Measurements from ENCODE around the gene CDH6. TPM values are rescaled to one million over a fixed set of nuclear protein-coding genes. Genes with fewer than 3 reads are reported as not detected.
"Not testable (repeated sequence)": the region's sequence is repeated elsewhere in the genome, so short reads cannot be mapped to it uniquely, and the experiment has no call there.

CDH6 gene
- total RNA-seq, 1 donor from 2014 or later, result not detected

- intact Hi-C loops (cut with micrococcal nuclease), result no loop called here
These were observed 131.4 kb downstream of the CDH6 start for GRCh38 chr5:31324842-31325241.

- intact Hi-C loops (cut with micrococcal nuclease), result no loop called here
These were observed 134.7 kb downstream of the CDH6 start for GRCh38 chr5:31328040-31328733.

GRCh38 chr5:31329715-31330114, 136.2 kb downstream of the CDH6 start:
- intact Hi-C loops (cut with micrococcal nuclease), result no loop called here

GRCh38 chr5:31332160-31332559, 138.7 kb downstream of the CDH6 start:
- intact Hi-C loops (cut with micrococcal nuclease), result no loop called here

GRCh38 chr5:31333475-31333874, 140.0 kb downstream of the CDH6 start:
- intact Hi-C loops (cut with micrococcal nuclease), result no loop called here

- intact Hi-C loops (cut with micrococcal nuclease), result no loop called here
These were observed 140.8 kb downstream of the CDH6 start for GRCh38 chr5:31334061-31334860.

GRCh38 chr5:31335456-31335855, 142.0 kb downstream of the CDH6 start:
- intact Hi-C loops (cut with micrococcal nuclease), result no loop called here

- intact Hi-C loops (cut with micrococcal nuclease), result no loop called here
These were observed 150.5 kb downstream of the CDH6 start for GRCh38 chr5:31343946-31344345.

GRCh38 chr5:31346896-31347551, 153.5 kb downstream of the CDH6 start:
- intact Hi-C loops (cut with micrococcal nuclease), result no loop called here

GRCh38 chr5:31347552-31347905, 154.0 kb downstream of the CDH6 start:
- intact Hi-C loops (cut with micrococcal nuclease), result no loop called here

- intact Hi-C loops (cut with micrococcal nuclease), result no loop called here
These were observed 156.9 kb downstream of the CDH6 start for GRCh38 chr5:31350395-31350794.

- intact Hi-C loops (cut with micrococcal nuclease), result no loop called here
These were observed 161.9 kb downstream of the CDH6 start for GRCh38 chr5:31355337-31355736.

- intact Hi-C loops (cut with micrococcal nuclease), result no loop called here
These were observed 163.6 kb downstream of the CDH6 start for GRCh38 chr5:31357038-31357437.

GRCh38 chr5:31359839-31360238, 166.4 kb downstream of the CDH6 start:
- intact Hi-C loops (cut with micrococcal nuclease), result no loop called here

GRCh38 chr5:31361234-31361633, 167.7 kb downstream of the CDH6 start:
- intact Hi-C loops (cut with micrococcal nuclease), result no loop called here

- intact Hi-C loops (cut with micrococcal nuclease), result not testable (repeated sequence)
These were observed 168.4 kb downstream of the CDH6 start for GRCh38 chr5:31361704-31362528.

GRCh38 chr5:31362529-31362900, 169.0 kb downstream of the CDH6 start:
- intact Hi-C loops (cut with micrococcal nuclease), result no loop called here

GRCh38 chr5:31362931-31363568, 169.6 kb downstream of the CDH6 start:
- intact Hi-C loops (cut with micrococcal nuclease), result no loop called here

- intact Hi-C loops (cut with micrococcal nuclease), result no loop called here
These were observed 171.6 kb downstream of the CDH6 start for GRCh38 chr5:31364881-31365636.

- intact Hi-C loops (cut with micrococcal nuclease), result no loop called here
These were observed 172.3 kb downstream of the CDH6 start for GRCh38 chr5:31365776-31366175.

Measured in T-helper 2 cell treated with Interferon-gamma antibody and Interleukin-4, amounts not matched to agents 100 ng/mL and 5 ng/mL, for 36 hours (primary cell).